Mesenchymal stem cell (in vitro differentiated cells and primary cell): Measurements from ENCODE around the gene WEE1. TPM values are rescaled to one million over a fixed set of nuclear protein-coding genes. Genes with fewer than 3 reads are reported as not detected.
A peak's percentile ranks its signal among the peaks of the same experiment; 100 is the strongest.

Experiments
- DNase-seq: peaks from one replicate; pipeline ENCODE4 v3.0.0-alpha.2; 2013
- H2AFZ ChIP-seq: one replicate; pipeline ENCODE4 v1.6.1; 2013; ENCODE audit warnings: low read depth, mild to moderate bottlenecking, control low read depth, inconsistent platforms, low read length, moderate library complexity
- H2AK5ac ChIP-seq: 2 replicates; pipeline ENCODE4 v1.6.1; 2013; ENCODE audit warnings: low read length, moderate library complexity, mild to moderate bottlenecking, inconsistent platforms; ENCODE audit not compliant: severe bottlenecking
- H2BK120ac ChIP-seq: one replicate; pipeline ENCODE4 v1.6.1; 2013; ENCODE audit warnings: low read depth, mild to moderate bottlenecking, inconsistent platforms, low read length, moderate library complexity
- H2BK12ac ChIP-seq, 2 experiments: one replicate each; pipeline ENCODE4 v1.6.1; 2013; ENCODE audit warnings: inconsistent platforms in 2 of 2, low read length in 2 of 2, mild to moderate bottlenecking in 2 of 2, moderate library complexity in 2 of 2, control low read depth in 1 of 2
- H2BK15ac ChIP-seq: one replicate; pipeline ENCODE4 v1.6.1; 2013; ENCODE audit warnings: mild to moderate bottlenecking, low read depth, inconsistent platforms; ENCODE audit not compliant: poor library complexity, severe bottlenecking
- H2BK5ac ChIP-seq: 2 replicates; pipeline ENCODE4 v1.6.1; 2013; ENCODE audit warnings: low read depth, mild to moderate bottlenecking, low read length, control low read depth, inconsistent platforms; ENCODE audit not compliant: poor library complexity, severe bottlenecking
- H3K14ac ChIP-seq, 2 experiments: one replicate each; pipeline ENCODE4 v1.6.1; 2013; ENCODE audit warnings: inconsistent platforms in 2 of 2, low read length in 2 of 2, control low read depth in 1 of 2, mild to moderate bottlenecking in 1 of 2, moderate library complexity in 1 of 2
- H3K18ac ChIP-seq, 2 experiments: one replicate each; pipeline ENCODE4 v1.6.1; 2013; ENCODE audit warnings: inconsistent platforms in 2 of 2, low read length in 2 of 2, control low read depth in 1 of 2, low read depth in 1 of 2, mild to moderate bottlenecking in 1 of 2
- H3K23ac ChIP-seq, 2 experiments: one replicate each; pipeline ENCODE4 v1.6.1; 2013; ENCODE audit warnings: inconsistent platforms in 2 of 2, low read length in 2 of 2, mild to moderate bottlenecking in 2 of 2, moderate library complexity in 2 of 2, control low read depth in 1 of 2
- H3K27ac ChIP-seq: 2 replicates; pipeline ENCODE4 v1.5.1; 2013; ENCODE audit warnings: mild to moderate bottlenecking, moderate library complexity, low read length, control low read depth, inconsistent platforms; ENCODE audit not compliant: poor library complexity, severe bottlenecking
- H3K27me3 ChIP-seq, 2 experiments: 2 replicates each; pipeline versions ENCODE4 v1.6.1 to v1.7.0; 2013; ENCODE audit warnings: low read length in 2 of 2, mild to moderate bottlenecking in 2 of 2, moderate library complexity in 2 of 2, control low read depth in 1 of 2, inconsistent platforms in 1 of 2; ENCODE audit not compliant: control insufficient read depth in 1 of 2, insufficient read depth in 1 of 2
- H3K36me3 ChIP-seq, 2 experiments: 2 replicates each; pipeline versions ENCODE4 v1.6.1 to v1.7.0; 2013; ENCODE audit warnings: low read length in 2 of 2, control low read depth in 1 of 2, inconsistent platforms in 1 of 2, low read depth in 1 of 2, mild to moderate bottlenecking in 1 of 2; ENCODE audit not compliant: insufficient read depth in 2 of 2, control insufficient read depth in 1 of 2
- H3K4ac ChIP-seq, 2 experiments: one replicate each; pipeline ENCODE4 v1.6.1; 2013; ENCODE audit warnings: inconsistent platforms in 2 of 2, low read length in 2 of 2, mild to moderate bottlenecking in 2 of 2, moderate library complexity in 2 of 2, control low read depth in 1 of 2, low read depth in 1 of 2
- H3K4me1 ChIP-seq: 2 replicates; pipeline ENCODE4 v1.6.1; 2013; ENCODE audit warnings: low read depth, low read length, control low read depth; ENCODE audit not compliant: control insufficient read depth, insufficient read depth
- H3K4me2 ChIP-seq: 2 replicates; pipeline ENCODE4 v1.6.1; 2013; ENCODE audit warnings: low read length, mild to moderate bottlenecking, inconsistent platforms; ENCODE audit not compliant: poor library complexity, severe bottlenecking
- H3K4me3 ChIP-seq, 2 experiments: 2 replicates each; pipeline versions ENCODE4 v1.5.1 to v1.7.0; 2013; ENCODE audit warnings: low read length in 2 of 2, mild to moderate bottlenecking in 2 of 2, control low read depth in 1 of 2, low read depth in 1 of 2; ENCODE audit not compliant: insufficient read depth in 1 of 2
- H3K79me1 ChIP-seq: replicated peaks from 2 replicates; pipeline ENCODE4 v1.6.1; 2013; ENCODE audit warnings: mild to moderate bottlenecking, control low read depth, low read length, inconsistent platforms; ENCODE audit not compliant: poor library complexity, severe bottlenecking
- H3K9ac ChIP-seq: 2 replicates; pipeline ENCODE4 v1.7.0; 2013; ENCODE audit warnings: mild to moderate bottlenecking, low read length, moderate library complexity
- H3K9me3 ChIP-seq: 2 replicates; pipeline ENCODE4 v1.7.0; 2013; ENCODE audit warnings: mild to moderate bottlenecking, low read length; ENCODE audit not compliant: control insufficient read depth
- H4K8ac ChIP-seq: one replicate; pipeline ENCODE4 v1.6.1; 2013; ENCODE audit warnings: inconsistent platforms, mild to moderate bottlenecking, low read length, moderate library complexity
- H4K91ac ChIP-seq: one replicate; pipeline ENCODE4 v1.6.1; 2013; ENCODE audit warnings: mild to moderate bottlenecking, low read length, inconsistent platforms
- whole genome bisulfite sequencing: methylation state at CpG from one replicate; pipeline ENCODE4 v1.1.7; 2013; ENCODE audit warnings: mixed read lengths; 5-methylcytosine and 5-hydroxymethylcytosine counted together
- polyA plus RNA-seq, 2 experiments: library from polyadenylated mRNA; stranded (reverse); fragments of 200-250 nt; gene quantifications; one replicate each; pipeline ENCODE4 v1.2.3, GENCODE V29; 2013

WEE1 gene
- 7.5 TPM for polyA plus RNA-seq (2013, experiment 1 of 2)
- 7.5 TPM for polyA plus RNA-seq (2013, experiment 2 of 2)

DNA sequence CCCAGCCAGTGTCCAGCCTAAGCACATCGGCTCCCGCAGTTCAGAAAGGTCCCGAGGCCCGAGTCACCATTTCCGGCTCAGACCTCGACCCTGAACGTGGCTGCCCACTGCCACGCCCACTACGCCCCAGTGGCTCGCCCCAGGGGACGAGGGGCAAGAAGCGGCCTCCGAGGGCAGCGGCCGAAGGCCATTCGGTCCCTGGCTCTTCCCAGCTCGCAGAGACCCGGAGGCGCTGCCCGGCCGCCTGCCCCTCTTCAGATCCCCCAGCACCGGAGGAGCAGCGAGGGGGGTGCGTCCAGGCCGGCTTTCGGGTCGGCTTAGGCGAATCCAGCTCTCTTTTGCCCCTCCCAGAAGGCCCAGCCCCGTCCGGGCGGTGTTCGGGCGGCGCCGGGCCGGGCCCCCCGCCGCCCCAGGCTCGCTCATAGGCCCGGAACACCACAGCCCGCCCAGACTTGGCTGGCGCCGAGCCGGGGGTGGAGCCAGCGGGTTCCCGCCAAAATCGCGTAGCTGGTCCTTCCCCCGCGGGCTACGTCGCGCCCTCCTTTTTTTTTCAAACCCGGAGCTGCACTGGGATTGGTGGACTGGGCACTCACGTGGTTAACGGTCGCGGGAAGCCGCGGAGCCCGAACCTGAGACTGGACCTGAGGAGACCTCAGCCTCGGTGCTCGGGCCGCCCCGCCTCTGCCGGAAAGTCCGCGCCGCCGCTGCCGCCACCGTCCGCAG is at the start of gene WEE1:
Gene WEE1 (plus strand): TSS at position 619 of the 723 bp plus-strand sequence. CDS start 264 bp downstream, outside the sequence.
- H3K4me3 ChIP-seq = peak within 1 kb of the TSS; percentile 84 to 97
- H3K9me3 ChIP-seq = no peaks in the 10 kb centered on the region
- H3K4me2 ChIP-seq = peak within 1 kb of the TSS; percentile 96
- H3K4ac ChIP-seq = peak within 1 kb of the TSS; percentile 91 to 94
- peak within 1 kb of the TSS in 1 of 2 experiments; percentile 93 for H3K14ac ChIP-seq
- WGBS = under 1% methylated on average over 68 of the region's 73 CpGs
- peak within 1 kb of the TSS; percentile 98 for H2AFZ ChIP-seq
- H2BK120ac ChIP-seq = peak within 1 kb of the TSS; percentile 93
- H3K9ac ChIP-seq = peak within 1 kb of the TSS; percentile 98
- peak within 1 kb of the TSS; percentile 98 for H4K8ac ChIP-seq
- H2AK5ac ChIP-seq = peak within 1 kb of the TSS; percentile 16
- H2BK5ac ChIP-seq = peak within 1 kb of the TSS; percentile 95
- peak within 1 kb of the TSS; percentile 60 to 89 for H3K23ac ChIP-seq
- peak within 1 kb of the TSS; percentile 68 for H4K91ac ChIP-seq
- H3K36me3 ChIP-seq = peaks cover 0 to 14% of the 10 kb centered on the region in 2 experiments
- peak within 1 kb of the TSS; percentile 93 for H2BK15ac ChIP-seq
- peak; percentile 98 for DNase-seq
- H3K4me1 ChIP-seq = peaks cover 11% of the 10 kb centered on the region
- H2BK12ac ChIP-seq = peak within 1 kb of the TSS in 1 of 2 experiments; percentile 78
- H3K27ac ChIP-seq = peak within 1 kb of the TSS; percentile 98
- H3K79me1 ChIP-seq = peaks cover 4% of the 10 kb centered on the region
- H3K18ac ChIP-seq = peak within 1 kb of the TSS; percentile 94 to 98
- H3K27me3 ChIP-seq = no peaks in the 10 kb centered on the region

DNA sequence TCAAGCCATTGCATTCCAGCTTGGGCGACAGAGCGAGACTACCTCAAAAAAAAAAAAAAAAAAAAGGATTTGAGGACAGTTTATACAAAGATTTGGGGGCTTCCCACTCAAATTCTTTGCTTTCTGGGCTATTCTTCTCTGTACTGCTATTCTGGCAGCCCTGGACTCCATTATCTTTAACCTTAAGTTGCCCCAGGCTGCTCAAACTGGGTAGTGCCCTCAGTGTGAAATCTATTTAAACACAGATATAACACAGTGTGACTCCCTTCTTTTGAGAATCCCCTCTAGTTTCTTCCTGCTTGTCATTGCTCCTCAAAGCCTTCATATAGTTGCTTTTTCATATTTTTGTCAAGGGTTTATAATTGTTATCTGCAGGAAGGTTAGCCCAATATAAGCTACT is 49.5 kb upstream of the WEE1 start:
- no CpG with 5 or more reads among the region's 2 CpGs for WGBS
- H3K18ac ChIP-seq = no peak overlapping the region
- no peak overlapping the region for H4K91ac ChIP-seq
- peaks cover 5% of the 10 kb centered on the region for H3K4me1 ChIP-seq
- no peak overlapping the region for H2BK12ac ChIP-seq
- H3K9ac ChIP-seq = no peak overlapping the region
- H4K8ac ChIP-seq = no peak overlapping the region
- no peak overlapping the region for H2AFZ ChIP-seq
- no peak overlapping the region for H3K4me3 ChIP-seq
- H2BK15ac ChIP-seq = no peak overlapping the region
- H2BK120ac ChIP-seq = no peak overlapping the region
- no peaks in the 10 kb centered on the region for H3K27me3 ChIP-seq
- H2AK5ac ChIP-seq = no peak overlapping the region
- no peak overlapping the region for H3K4me2 ChIP-seq
- DNase-seq = no peak
- peaks cover 11 to 14% of the 10 kb centered on the region in 2 experiments for H3K36me3 ChIP-seq
- H3K4ac ChIP-seq = no peak overlapping the region
- peaks cover 3% of the 10 kb centered on the region for H3K79me1 ChIP-seq
- no peak overlapping the region for H2BK5ac ChIP-seq
- no peak overlapping the region for H3K23ac ChIP-seq
- no peak overlapping the region for H3K14ac ChIP-seq
- no peak overlapping the region for H3K27ac ChIP-seq
- H3K9me3 ChIP-seq = no peaks in the 10 kb centered on the region

DNA sequence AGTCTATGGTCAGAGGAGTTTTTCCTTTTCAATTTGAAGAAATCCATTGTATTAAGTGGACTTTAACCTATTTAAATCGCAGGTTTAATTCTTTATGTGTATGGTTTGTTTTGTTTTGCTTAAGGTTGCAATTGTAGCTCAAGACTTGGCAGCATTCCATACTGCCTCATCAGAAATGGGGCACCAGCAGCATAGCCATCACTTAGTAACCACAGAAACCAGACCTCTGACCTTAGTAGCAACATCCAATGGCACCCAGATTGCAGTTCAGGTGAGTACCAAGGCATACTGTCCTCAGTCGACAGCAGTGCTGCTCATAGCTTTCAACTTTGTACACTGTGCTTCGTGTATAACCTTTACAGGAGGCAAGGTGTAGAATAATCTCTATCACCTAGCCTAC is 48.4 kb upstream of the WEE1 start:
- H3K27ac ChIP-seq = no peak overlapping the region
- no peak overlapping the region for H3K18ac ChIP-seq
- H3K4me2 ChIP-seq = no peak overlapping the region
- H3K36me3 ChIP-seq = peaks cover 11% of the 10 kb centered on the region in 2 experiments
- no peak overlapping the region for H4K91ac ChIP-seq
- H3K4me3 ChIP-seq = no peak overlapping the region
- H3K14ac ChIP-seq = no peak overlapping the region
- peaks cover 3% of the 10 kb centered on the region for H3K79me1 ChIP-seq
- 100% methylated on average over 2 of the region's 3 CpGs for WGBS
- H2BK5ac ChIP-seq = no peak overlapping the region
- no peak overlapping the region for H2AFZ ChIP-seq
- H2BK15ac ChIP-seq = no peak overlapping the region
- no peak overlapping the region for H3K9ac ChIP-seq
- peaks cover 10% of the 10 kb centered on the region for H3K4me1 ChIP-seq
- no peak overlapping the region for H2AK5ac ChIP-seq
- H4K8ac ChIP-seq = no peak overlapping the region
- H3K27me3 ChIP-seq = no peaks in the 10 kb centered on the region
- no peak overlapping the region for H3K4ac ChIP-seq
- H3K23ac ChIP-seq = no peak overlapping the region
- no peak overlapping the region for H2BK12ac ChIP-seq
- no peak for DNase-seq
- H3K9me3 ChIP-seq = no peaks in the 10 kb centered on the region
- H2BK120ac ChIP-seq = no peak overlapping the region

DNA sequence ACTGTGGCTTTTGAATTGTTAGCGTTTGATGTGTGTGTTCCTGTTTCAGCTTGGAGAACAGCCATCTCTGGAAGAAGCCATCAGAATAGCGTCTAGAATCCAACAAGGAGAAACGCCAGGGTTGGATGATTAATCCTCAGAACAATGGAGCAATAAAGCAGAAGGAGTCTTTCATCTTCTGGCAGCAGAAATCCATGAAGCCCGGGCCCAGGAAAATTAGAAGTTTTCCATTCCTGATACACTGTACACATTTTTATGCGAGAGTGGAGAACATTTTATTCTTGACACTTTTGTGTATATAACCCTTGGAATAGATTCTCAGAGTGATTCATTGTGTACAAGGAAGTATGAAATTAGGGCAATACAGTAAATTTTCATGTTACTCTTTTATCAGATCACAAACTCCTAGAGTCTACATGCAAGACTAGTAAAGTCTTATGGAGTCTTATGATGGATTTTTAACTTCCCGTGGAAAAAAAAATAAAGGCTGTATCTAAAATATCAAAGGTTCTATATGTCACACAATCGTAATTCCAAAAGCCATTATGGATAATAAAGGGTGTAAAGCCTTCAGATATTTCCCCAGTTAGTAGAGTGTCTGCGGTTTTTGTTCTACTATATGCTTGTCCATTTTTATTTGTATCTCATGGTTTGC is 45.9 kb upstream of the WEE1 start:
- Histone ChIP-seq H3K4me3 (peak overlapping the region in 1 of 2 experiments; percentile 1), H2BK120ac (no peak overlapping the region), H3K14ac (no peak overlapping the region), H3K23ac (no peak overlapping the region), H3K4ac (no peak overlapping the region), H2BK5ac (no peak overlapping the region), H3K36me3 (peaks cover 5 to 9% of the 10 kb centered on the region in 2 experiments), H3K79me1 (peaks cover 3% of the 10 kb centered on the region), H3K9me3 (no peaks in the 10 kb centered on the region), H2BK12ac (no peak overlapping the region), H3K27me3 (no peaks in the 10 kb centered on the region), H4K8ac (no peak overlapping the region), H3K18ac (no peak overlapping the region), H3K4me2 (no peak overlapping the region), H3K27ac (peak overlapping the region; percentile 35), H3K4me1 (peaks cover 10% of the 10 kb centered on the region), H2AK5ac (no peak overlapping the region), H2BK15ac (no peak overlapping the region), H3K9ac (peak overlapping the region; percentile 54), H4K91ac (no peak overlapping the region), H2AFZ (no peak overlapping the region)
- DNase-seq = no peak
- WGBS = 86% methylated on average over 6 of the region's 8 CpGs
